Measurements from ENCODE around the gene RBM38.
"Not testable (repeated sequence)": the region's sequence is repeated elsewhere in the genome, so short reads cannot be mapped to it uniquely, and the experiment has no call there.

The RBM38 gene

DNA sequence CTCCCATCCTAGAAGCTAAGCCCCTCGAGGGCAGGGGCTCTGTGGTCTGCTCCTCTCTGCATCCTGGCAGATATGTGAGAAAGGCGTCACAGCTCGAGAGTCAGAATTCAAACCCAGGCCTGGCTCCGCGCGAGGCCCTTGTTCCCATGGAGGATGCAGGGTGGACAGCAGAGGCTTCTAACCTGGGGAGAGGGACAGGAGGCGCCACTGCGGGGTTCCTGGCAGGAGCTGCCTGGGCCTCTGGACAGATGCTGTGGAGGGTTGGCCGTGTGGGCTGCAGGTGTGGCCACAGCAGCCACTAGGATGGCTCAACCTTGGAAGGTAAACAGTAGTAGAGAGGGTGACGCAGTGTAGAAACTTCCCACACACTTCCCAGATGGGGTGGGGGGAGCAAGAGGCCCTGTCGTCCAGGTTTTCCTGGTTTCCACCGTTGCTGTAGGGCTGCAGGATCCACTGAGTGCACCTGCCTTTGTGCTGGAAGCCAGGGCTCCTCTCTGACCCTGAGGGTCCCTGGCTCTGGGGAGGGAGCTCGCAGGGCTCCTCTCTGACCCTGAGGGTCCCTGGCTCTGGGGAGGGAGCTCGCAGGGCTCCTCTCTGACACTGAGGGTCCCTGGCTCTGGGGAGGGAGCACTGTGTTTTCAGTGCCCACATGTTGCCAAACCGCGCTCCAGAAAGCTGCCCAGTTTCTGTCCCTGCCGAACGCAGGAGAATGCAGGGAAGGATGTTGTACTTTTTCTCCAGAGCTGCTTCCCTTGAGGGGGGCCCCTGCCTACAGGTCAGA, 14.2 kb downstream of the RBM38 start:
- DNase-seq, result no peak

DNA sequence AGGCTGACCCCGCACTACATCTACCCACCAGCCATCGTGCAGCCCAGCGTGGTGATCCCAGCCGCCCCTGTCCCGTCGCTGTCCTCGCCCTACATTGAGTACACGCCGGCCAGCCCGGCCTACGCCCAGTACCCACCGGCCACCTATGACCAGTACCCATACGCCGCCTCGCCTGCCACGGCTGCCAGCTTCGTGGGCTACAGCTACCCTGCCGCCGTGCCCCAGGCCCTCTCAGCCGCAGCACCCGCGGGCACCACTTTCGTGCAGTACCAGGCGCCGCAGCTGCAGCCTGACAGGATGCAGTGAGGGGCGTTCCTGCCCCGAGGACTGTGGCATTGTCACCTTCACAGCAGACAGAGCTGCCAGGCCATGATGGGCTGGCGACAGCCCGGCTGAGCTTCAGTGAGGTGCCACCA, 16.4 kb downstream of the RBM38 start:
- no peak for DNase-seq

DNA sequence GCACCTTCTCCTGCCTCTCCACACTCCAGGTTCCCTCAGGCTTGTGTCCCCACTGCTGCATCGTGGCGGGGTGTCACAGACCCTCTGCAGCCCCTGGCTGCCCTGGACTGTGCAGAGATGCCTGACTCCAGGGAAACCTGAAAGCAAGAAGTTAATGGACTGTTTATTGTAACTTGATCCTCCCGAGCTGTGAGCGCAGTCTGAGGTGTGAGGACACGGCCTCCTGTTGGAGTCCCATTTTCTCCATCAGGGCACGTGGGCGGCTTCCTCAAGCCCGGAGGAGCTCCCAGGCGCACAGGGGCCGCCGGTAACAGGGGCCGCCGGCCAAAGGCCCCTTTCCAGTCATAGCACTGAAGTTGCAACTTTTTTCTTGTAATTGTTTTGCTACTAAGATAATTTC, 16.9 kb downstream of the RBM38 start:
- DNase-seq, result no peak

DNA sequence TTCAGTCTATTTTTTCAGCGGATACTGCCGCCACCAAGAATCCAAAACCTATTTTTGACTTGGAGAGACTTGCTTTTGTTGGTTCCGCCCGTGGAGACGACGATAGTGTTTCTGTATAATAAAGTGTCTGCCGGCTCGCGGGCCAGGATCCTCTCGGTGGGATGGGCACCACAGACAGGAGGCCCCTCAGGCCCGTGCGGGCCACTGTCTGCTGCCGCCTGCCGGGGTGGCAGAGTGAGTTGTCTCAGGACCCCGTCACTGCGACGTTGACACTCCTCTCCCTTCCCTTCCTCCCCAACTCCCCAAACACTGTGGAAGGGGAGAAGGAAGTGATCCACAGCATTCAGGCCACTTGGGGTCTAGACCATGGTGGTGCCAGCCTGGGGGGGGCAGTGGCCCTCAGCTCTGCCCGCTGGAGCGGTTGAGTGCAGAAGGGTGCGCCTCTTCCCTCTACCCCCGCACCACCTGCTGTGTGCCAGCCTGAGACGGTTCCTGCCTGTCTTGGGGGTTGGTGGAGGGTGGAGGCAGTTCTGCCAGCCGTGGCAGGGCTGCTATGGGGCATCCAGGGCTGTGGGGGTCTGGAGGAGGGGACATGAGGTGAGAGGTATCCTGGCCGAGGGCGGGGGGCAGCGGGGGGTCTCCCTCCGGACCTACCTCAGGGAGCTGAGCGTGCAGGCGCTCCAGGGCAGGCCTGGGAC, 17.5 kb downstream of the RBM38 start:
- DNase-seq, result no peak

DNA sequence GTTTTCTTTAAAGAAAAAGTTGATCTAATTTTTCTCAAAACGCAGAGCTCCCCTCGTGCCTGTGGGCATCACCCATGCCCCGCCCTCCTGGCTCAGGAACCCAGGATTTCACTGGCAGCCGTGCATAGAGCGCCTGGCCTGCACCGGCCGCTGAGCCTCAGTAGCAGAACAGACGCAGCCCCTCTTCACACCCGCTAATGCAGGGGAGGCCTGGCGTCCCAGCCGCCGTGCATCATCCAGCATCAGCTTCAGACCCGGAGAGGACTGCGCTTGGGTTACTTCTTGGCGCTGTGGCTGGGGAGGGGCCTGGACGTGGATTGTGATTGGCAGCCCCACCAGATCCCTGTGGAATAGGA, 18.1 kb downstream of the RBM38 start:
- no peak for DNase-seq

DNA sequence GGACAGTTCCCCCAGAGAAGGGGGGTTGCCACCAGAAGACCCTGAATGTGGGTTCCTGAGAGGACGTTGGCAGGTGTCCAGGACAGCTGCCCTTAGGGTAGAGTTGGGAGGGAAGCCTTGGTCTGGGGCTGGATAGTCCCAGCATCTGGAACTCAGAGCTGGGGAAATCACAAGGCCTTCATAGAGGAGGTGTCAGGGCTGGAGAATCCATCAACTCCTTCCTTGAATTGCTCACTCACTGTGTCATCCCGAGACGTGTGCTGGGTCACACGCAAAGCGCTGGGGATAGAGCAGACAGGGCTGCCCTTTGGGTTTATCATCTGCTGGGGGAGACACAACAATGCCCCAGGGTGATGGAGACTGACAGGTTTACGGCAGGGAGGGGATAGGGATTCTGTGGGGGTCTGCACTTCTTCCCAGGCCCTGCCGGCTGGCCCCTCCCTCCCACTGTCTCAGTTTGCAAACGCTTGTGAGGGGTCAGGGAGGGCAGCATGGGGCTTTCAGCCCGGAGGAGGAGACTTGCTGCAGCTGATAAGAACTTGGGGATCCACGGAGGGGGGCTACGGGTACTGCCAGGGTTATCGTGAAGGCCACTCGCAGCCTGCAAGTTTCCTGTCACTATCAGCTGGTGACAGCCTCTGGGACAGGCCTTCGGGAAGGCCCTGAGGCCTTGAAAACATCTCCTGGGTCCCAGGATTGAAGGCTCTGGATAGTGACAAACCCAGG, 18.6 kb downstream of the RBM38 start:
- peak; percentile 75 for DNase-seq

DNA sequence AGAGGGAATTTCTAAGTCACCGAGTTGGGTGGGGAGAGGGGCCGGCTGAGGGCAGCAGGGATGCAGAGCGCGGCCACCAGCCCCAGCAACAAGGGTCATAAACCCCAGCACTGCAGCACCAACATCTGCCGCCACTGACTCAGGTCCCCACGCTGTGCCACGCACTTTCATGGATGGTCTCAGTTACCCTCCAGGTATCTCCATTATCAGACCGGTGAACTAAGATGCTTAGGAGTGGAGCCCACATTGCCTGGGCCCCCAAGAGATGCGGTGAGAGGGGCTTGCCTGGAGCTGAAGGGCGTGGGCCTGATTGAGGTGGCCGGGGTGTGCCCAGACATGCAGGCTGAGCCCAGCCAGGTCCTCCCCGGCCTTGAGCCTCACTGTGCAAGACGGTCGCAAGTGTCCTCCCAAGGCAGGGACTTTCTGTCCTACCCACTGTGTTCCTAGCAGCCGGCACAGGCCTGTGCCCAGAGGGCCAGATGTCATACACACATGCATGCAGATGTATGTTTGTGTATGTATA, 19.3 kb downstream of the RBM38 start:
- no peak for DNase-seq

DNA sequence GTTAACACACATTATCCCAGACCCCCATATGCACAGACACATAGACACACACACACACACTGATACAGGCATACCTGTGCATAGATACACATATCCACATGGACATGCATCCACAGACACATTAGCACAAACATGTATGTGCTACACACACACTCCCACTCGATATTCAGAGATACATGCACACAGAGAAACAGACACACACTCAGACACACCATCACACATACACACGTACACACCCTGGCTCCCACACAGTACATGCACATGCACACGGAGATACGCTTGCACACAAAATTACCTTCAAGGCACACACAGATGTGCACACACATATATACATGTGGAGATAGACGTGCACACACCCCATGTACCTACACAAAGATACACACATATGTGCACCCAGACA, 19.7 kb downstream of the RBM38 start:
- no peak for DNase-seq

DNA sequence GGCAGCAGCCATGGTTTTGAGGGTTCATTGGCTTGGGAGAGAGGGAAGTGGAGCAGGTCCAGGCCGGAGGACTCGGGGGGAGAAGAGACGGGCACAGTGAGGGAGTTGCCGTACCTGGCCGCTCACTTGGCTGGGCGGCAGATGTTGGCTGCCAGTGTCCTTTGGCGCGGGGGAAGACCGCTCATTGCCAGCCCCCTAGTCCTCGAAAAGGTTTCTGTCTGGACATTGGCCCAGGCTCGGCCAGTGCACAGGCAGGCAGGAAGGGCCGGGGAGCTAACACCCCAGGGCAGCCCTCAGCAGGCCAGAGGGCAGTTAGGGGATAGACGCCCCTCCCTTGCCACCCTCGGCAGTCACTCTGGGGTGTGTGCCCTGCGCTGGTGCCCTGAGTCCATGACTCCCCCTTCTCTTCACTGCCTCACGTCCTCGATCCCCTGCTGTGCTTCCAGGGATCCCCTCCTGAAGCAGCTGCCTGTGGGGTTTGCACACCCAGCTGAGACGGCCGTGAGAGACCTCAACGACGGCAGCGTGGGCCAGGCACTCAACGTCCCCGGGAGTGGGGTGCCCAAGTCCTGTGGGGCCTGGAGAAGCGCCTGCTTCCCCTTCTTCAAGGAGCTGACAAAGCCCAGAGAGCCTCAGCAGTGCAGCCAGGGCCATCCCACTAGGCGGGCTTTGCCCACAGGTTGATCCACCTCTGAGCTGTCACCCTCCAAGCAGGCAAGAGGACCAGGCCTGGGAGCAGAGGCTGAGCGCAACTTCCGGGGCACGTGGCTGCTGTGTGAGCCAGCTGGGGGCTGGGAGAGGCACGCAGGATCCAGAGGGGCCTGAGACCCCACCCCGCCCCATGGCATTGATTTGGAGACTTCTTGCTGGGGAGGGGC, 20.4 kb downstream of the RBM38 start:
- no peak for DNase-seq

DNA sequence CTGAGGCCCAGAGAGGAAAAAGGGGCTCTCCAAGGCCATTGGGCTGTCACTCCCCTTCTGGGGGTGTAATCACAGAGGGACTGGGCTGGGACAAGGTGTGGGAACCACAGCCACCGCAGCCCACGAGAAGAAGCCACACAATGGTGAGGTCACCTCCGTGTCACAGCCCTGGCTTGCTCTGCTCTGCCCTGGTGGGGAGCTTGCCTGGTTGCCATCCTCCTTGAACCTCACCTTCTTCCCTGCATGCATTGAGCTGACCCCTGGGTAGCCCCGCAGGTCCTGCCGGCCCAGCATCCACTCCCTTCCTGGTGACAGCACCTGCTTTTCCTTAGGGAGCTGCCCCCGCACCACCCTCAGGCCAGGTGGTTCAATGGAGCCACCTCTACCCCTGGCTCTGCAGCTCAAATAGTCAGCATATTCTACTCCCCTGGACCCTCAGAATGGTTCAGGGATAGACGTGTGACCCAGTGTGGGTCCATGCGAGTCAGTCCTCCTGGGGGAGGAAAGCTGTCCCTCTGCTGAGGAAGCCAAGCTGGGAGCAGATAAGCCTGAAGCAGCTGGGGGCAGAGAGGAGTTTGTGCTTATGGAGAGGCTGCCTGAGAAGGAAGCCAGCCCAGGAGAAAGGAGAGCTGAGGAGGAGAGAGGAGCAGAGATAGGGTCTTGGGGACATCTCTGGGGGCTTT, 21.3 kb downstream of the RBM38 start:
- DNase-seq, result peak; percentile 26

DNA sequence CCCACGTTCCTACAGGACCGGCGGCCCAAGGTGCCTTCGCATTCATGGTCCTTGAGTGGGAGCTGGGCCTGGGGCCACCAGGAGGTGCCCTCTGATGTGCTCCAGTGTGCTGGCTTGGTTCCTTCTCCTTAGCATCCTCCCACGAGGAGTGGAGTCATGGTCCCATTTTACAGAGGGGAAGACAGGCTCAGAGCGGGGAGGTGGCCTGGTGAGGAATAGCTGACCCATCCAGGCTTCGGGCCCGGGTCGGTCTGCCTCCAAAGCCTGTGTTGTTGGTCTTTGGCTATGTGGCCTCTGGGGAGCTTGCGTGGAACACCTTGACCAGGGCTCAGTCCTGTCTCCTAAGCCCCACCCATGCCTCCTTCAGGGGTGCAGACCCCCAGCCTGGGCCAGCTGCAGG, 22.8 kb downstream of the RBM38 start:
- DNase-seq, result no peak

DNA sequence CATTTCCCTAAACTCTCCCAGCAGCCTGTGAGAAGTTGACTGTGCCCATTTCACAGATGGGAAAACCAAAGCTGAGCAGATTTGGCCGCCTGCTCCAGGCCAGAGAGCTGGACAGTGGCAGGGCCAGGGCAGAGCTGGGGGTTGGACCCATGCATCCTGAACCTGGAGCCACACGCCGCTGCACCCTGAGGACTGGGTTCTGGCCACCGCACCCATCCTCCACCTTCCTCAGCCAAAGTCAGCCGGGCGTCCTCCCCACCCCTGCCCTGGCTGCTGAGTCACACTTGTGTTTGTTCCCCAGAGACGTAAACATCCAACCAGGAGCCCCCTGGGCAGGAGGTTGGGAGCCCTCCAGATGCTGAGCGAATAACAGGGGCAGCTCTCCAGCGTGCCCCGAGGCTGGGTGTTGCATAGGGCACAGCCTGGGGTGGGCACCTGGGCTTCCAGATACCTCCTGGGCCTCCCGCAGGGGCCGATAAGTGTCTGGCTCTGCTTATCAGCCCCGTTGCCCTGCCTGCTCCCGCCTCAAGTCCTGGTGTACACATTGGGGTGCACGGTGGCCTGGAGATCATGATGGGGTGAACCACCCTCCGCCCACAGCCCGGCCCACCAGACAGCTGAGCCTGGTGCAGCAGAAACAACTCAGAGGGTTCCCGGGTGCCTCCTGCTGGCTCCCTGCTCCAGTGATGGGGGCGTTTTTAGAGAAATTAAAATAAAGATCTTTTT, 23.8 kb downstream of the RBM38 start:
- DNase-seq, result peak; percentile 45

DNA sequence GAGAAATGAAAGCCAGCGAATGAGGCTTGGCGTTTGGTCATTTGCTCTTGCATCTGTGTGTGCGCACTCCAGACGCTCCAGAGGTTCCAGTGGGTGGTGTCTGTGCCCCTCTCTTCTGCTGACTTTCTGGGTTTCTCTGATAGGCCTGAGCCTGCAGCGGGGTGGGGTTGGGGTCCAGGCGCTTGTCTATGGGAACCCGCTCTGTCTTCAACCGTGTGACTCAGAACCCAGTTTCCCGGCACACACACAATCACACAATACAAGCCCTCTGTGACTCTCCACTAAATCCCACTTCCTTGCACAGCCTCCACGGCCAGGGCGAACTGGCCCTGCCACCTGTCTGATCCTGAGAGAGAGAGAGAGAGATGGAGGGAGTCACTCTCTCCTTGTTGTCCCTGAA, 24.6 kb downstream of the RBM38 start:
- no peak for DNase-seq

DNA sequence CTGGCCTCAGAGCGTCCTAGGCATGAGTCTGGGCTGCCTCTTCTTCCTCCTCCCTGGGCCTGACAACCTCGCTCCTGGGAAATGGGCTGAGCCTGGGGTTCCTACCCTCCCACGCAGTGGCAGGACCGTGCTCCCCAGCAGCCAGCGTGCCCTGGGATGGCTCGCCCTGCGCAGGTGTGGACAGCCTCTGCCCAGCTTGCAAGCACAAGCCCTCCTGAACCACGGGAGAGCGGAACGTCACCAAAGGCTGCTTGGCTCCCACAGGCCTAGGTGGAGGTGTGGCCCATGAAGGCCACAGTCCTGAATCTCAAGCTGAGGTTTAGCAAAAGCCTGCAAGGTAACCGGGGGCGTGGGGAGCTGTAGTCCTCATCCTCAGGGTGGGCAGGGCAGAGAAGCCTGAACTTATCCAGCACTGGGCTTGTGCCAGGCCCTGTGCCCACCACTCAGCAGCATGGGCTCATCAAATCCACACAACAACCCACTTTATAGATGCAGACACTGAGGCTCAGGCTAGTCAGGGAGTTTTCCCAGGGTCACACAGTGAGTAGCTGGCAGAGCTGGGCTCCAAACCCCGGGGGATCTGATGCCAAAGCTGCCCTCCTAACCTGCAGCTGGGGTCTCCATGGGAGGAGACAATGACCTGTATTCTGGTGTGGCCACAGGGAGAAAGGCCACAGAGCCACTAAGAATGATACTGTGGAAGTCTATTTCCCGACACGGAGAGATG, 25.3 kb downstream of the RBM38 start:
- DNase-seq, result no peak

DNA sequence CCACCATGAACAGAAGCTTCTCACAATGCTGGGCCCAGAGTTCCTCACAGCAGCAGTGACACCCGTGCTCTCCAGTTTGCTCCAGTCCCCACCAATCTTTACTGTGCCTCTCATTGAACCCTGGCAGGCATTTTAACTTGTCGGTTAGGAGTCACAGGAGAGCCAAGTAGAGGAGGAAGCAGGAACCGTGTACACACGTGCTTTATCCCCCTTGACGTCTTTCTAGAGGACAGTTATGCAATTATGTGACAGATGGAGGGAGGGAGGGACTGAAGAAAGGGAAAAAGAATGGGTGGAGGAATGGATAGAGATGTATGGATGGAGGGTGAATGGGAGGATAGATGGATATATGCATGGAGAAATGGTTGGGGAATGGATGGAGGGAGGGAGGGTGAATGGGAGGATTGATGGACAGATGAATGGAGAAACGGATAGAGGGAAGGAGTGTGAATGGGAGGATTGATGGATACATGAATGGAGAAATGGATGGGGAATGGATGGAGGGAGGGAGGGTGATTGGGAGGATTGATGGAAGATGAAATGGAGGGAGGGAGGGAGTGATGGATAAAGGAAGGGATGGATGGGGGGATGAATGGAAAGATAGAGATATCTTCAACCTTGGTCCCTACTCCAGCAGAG, 26.0 kb downstream of the RBM38 start:
- DNase-seq, result peak; percentile 8

DNA sequence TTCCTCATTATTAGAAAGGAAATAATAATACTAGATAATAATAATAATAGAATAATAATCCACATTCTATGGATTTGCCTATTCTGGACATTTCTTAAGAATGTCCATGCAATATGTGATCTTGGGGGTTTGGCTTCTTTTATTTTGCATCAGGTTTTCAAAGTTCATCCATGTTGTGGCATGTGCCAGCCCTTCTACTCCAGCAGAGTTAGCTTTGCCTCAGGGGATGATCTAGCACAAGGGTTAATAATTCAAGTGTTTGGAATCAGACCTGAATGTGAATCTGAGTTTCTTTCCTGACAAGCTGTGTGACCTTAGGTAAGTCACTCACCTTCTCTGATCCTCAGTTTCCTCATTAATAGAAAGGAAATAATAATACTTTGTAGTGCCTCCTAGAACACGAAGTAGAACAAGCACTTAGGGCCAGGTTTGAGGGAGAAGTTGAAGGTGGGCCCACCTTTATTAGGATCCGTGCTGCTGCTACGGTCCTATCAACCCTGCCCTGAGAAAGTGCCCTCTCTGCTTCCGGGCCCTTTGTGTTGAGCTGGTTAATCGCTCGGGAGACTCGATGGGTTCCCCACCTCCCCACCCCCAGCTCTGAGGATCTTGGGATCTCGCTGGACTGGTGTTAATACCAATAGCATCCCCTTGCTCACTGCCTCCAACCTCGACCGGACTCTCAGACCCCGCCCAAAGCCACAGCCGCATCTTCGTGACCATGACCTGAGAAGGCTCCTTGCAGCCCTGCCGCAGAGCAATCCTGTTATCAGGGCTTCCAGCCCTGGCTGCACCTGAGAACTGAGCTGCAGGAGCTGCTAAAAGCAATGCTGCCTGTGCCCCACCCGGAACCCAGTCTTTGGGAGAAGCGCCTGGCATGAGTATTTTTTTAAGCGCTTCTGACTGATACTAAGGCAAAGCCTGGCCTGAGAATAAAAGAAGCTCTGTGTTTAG, 26.9 kb downstream of the RBM38 start:
- DNase-seq, result peak; percentile 34

DNA sequence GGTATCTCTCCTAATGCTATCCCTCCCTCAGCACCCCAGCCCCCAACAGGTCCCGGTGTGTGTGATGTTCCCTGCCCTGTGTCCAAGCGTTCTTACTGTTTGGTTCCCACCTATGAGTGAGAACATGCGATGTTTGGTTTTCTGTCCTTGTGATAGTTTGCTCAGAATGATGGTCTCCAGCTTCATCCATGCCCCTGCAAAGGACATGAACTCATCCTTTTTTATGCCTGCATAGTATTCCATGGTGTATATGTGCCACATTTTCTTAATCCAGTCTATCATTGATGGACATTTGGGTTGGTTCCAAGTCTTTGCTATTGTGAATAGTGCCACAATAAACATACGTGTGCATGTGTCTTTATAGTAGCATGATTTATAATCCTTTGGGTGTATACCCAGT, 28.3 kb downstream of the RBM38 start:
- not testable (repeated sequence) for DNase-seq

DNA sequence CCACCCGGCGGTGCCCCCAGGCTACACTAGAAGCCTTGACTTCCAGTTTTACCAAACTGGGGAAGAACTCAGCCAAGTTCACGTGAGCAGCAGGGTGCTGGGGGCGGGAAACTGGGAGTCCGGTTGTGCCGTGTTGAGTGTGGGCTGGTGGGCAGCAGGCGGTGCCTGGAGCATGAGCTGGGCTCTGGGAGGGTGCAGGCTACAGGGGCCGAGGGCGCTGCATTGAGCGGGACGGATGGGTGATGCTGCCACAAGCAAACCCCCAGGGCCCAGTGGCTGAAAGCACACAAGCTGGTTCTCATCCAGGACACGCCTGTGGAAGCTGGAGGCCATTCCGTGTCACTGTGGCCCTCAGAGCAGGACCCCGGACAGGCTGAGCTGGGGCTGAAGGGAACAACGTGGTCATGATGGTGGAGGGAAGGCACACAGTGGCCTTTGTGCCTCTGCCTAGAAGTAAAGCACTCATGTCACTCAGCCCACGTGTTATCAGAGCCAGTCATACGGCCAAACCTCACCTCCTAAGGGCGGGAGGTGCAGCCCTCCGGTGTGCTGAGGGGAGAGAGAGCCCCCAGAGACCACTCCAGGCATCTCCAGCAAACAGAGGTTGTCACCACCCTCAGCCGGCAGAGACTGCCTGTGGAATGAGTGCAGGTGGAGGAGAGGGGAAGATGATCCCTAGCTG, 29.5 kb downstream of the RBM38 start:
- no peak for DNase-seq
